Fibroblast of skin of left quadriceps (primary cell): ENCODE data around the gene SMARCC1.

Source experiments
- DNase-seq, 2 experiments: peaks; one replicate each; pipeline ENCODE4 v3.0.0-alpha.2; 2013; ENCODE audit warnings: low read depth in 2 of 2

SMARCC1 gene

DNA sequence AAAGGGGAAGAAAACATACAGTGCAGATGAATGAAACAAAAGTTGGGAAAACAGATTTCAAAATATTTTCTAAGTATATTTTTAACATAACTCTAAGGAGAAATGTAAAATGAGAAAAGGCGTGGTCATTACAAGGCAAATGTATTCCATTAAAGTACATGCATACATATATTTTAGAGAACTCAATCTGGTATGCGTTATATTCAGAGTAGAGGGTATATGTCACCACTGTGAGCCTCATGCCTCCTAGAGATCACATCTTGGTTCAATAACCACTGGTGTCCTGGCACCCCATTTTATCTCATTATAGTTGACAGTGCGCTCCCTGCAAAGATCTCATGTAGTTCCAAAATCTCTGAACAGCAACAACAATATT lies 77.5 kb downstream of the SMARCC1 start:
- DNase-seq = no peak

DNA sequence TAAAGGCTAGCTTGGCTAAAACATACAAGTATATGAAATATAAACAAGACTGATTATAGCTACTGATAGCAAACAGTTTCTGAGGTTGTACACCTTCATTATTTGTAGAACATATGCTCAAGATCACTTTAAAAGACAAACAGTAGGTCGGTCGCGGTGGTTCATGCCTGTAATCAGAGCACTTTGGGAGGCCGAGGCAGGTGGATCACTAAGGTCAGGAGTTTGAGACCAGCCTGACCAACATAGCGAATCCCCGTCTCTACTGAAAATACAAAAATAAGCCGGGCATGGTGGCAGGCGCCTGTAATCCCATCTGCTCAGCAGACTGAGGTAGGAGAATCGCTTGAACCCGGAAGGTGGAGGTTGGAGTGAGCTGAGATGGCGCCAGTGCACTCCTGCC lies 80.3 kb downstream of the SMARCC1 start:
- no peak for DNase-seq

DNA sequence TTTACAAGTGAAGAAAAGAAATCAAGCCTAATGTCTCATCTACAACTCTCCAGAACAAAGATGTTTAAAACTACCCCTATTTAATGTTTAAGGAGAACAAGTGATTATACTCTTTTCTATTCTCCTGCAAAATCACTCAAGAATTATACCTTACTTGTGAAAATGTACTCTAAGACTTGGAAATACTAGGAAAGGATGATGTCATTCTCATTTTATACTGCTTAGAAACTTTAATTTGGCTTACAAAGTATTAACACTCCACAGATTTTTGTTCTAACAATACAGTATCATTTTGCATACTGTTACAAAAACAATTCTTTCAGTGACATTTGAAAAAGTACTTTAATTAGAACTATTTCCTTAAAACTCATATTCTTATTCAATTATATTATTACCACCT lies 89.5 kb downstream of the SMARCC1 start:
- DNase-seq = no peak

DNA sequence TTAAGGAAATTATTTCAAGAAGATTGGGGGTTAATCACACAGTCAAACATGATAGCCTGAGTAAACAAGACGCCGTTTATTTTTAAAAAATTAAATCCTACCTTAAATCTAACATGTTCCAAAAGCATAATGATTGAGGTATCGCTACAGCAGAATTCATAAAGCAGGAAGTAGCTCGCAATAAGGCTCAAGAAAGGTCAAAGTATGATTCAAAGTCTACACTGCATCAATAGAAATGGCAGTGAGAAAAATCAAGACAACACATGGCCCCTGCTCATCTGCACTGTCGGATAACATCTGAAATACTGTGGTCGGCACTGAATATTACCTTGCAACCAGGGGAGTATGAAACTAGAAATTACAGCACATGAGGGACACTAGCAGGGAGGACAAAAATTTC lies 93.2 kb downstream of the SMARCC1 start:
- DNase-seq = no peak

DNA sequence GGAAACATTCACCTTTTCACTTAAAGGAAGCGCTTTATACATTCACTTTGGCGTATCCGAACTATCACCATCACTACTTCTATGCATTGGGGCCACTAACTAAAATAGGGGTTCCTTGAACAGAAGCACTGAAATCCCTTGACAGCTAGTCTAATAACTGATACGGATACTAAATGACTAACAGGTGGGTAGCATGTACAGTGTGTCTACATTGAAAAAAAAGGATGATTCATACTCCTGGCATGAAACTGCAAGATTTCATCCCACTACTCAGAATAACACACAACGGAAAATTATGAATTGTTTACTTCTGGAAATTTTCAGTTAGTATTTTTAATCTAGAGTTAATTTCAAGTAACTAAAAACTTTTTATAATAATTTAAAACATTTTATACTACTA lies 96.7 kb downstream of the SMARCC1 start:
- DNase-seq = no peak

DNA sequence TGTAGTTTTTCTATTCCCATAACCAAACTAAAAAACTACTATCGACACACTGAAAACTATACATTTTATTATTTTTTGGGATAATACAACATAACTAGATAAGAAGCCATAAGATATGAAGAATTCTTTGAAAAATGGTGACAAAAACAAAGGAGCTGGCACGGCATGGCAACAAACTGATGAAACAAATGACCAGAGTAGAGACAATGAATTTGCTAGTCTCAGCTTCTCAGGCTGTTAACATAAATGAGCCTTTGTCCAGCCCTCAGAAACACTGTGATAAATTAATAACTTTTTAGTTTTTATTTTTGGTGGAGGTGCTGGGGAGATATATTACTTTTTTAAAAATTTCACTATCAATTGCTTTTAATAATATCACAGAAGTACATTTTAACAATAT lies 100.7 kb downstream of the SMARCC1 start:
- DNase-seq = no peak

DNA sequence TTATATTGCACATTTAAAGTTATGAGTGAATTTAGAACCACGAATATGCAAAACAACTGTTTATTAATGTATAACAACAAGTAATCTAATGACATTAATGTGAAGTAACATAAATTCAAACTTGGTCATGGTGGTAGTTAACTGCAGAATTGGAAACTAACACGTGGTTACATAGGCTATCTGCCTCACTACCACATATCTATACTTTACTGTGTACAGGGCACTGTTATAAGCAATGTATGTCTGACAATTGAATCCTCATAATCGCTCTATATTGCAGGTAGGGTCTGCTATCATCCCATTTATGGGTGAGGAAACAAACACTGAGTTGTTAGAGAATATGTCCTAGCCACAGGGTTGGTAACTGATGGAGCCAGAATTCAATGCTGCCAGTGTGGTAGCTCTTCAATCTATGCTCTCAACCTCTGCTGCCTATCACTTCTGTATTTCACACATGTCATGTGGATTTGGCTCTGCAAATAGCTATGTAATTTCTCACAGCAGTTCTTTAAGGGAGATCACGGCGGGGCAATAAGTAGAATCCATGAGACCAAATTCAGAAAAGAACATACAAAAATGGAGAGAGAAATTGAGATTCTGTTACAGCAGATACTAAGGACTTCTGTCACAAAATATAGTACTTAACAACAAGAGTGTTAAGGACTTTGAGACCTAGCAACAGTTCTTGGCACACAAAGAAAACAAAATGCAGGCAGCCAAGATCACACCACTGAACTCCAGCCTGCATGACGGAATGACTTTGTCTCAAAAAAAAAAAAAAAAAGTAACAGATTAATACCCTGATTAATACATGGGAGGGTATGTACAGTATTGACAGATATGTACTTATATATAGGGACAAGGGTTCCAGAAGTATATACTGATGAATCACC lies 103.0 kb downstream of the SMARCC1 start:
- DNase-seq = no peak

DNA sequence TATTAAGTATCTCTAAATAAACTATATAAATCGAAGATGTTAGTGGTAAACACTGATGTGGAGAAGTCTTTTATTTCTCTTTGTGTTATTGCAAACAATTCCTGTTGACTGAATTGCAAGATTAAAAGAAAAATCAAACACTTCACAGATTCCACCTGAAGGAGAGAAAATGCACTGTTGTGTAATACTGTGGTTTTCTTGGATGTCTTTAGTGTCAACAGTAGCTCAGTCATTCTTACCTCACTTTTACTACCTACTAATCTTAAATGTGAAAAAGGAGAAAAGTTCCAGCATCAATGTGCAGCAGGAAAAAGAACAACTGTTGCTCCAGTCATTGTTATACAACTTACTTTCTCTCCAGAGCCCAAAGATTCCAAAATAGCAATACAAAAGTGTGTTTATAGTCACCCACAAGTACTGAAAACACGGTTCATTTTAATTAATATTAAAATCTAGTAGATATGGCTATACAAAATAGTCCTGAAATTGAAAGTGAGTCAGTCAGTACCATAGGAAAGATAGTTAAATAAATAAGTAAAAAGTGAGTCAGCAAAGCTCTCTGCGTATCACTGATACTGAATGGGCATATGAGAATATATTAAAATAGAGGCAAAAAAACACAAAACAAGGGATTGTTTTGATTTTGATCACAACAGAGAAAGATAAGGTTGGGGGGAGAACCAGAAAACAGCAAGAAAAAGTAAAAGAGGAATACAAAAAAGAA lies 112.5 kb downstream of the SMARCC1 start:
- no peak for DNase-seq

DNA sequence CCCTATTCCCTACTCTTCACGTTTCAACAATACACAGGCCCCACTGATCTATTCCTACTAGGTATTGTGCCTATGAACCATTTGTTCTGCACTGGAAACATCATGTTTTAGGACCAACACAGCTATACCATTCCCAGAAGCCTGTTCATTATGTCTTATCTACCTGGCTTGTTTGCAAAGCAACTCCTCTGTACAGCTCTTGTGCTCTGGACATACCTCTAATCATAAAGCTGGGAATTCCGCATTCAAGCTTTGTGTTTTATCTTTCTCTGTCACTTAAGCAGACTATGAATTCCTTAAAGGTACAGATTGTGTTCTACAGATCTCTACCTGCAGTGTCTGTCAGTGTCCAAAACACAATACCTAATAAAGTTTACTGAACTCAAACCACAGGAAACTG lies 115.6 kb downstream of the SMARCC1 start:
- no peak for DNase-seq

DNA sequence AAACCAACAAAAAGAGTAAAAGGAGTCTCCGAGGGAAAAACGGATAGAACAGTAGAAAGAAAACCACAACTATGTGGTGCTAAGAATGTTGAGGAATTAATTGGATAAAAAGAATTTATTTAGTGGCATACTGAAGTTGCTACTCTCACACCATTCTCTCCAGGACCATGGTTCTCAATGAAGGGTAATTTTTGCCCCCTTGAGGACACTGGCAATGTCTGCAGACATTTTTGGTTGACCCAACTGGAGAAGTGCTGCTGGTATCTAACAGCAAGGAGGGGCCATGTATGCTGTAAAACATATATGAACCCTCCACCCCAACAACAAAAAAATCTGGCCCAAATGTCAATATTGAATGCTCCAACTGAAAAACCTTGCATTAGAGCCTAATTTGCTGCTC lies 117.2 kb downstream of the SMARCC1 start:
- DNase-seq = no peak

DNA sequence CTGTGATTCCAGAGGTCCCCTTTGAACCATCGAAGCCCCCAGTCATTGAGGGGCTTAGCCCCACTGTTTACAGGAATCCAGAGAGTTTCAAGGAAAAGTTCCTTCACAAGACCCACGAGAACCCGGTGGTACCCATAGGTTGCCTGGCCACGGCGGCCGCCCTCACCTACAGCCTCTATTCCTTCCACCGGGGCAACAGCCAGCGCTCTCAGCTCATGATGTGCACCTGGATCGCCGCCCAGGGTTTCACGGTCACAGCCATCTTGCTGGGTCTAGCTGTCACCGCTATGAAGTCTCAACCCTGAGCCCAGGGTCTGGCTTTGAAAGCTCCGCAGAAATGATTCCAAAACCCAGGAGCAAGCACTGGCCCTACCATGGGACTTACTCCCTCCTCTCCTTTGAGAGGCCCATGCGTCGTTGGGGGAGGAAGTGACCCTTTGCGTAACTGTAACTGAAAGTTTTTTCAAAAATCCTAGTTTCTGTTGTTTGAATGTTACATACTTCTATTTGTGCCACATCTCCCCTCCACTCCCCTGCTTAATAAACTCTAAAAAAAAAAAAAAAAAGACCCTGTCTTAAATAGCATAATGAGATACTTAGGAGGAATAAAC lies 118.0 kb downstream of the SMARCC1 start:
- DNase-seq = no peak

DNA sequence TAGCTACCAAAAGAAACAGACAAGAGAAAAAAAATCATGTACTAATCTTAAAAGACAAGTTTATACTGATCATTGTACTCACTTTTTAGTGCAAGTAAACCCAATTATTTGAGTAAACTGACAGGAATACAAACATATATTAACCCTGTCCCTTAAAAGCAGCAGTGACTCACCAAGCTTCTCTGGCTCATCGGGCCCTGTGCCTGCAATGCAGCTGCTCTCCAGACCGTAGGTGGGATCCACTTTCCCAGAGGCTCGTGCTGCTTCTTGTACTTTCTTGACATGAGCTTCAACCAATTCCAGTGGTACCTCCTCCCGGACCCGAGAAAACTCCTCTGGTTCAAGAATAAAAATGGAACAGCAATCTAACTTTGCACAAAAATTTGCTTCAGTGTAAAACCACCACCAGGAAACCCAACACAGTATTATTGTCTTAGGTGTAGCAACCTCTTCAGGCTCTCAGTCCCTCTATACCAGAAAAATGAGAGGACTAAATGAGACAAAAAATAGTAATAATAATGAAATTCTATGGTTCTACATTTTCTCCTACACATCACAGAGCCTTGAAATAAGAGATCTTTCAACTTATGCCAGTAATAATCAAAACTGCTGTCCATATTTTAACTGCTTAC lies 120.5 kb downstream of the SMARCC1 start:
- DNase-seq = no peak

DNA sequence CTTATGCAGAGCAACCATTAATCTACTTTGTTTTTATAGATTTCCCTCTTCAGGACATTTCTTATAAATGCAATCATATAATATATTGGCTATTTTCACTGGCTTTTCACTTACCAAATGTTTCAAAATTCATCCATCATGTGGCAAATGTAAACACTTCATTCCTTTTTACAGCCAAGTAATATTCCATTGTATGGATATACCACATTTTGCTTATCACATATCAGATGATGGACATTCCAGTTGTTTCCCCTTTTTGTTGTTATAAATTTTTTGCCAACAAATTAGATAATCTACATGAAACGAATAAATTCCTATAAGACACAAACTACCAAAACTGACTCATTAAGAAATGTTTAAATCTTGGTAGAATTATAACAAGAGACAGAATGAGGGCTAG lies 123.2 kb downstream of the SMARCC1 start:
- no peak for DNase-seq

DNA sequence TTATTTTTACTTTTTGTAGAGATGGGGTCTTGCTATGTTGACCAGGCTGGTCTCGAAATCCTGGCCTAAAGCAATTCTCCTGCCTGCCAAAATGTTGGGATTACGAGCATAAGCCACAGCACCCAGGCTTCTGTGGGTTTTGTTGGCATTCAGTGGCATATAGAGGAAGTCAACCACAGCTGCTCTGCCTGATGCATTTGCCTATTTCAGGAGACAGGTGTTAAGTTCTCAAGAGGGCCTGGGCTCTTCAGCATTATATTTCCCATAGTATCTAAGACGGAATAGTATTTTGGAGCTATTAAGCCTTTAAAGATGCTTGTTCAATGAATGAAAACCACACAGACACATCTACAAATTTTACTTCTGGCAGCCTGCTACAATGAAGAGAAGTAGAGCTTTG lies 129.6 kb downstream of the SMARCC1 start:
- no peak for DNase-seq

DNA sequence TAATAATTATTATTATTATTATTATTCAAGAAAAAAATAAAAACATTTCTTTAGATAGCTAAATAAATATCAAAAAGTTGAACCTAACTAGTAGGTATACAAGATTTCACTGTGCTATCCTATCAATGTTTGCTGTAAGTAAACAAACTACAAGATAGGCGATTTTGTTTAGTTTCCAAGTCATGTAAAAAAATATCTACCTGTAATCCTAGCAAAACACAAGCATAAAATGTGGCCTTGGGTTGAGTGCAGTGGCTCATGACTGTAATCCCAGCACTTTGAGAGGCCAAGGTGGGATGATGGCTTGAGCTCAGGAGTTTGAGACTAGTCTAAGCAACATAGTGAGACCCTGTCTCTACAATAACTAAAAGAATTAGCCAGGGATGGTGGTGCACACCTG lies 131.4 kb downstream of the SMARCC1 start:
- no peak for DNase-seq

DNA sequence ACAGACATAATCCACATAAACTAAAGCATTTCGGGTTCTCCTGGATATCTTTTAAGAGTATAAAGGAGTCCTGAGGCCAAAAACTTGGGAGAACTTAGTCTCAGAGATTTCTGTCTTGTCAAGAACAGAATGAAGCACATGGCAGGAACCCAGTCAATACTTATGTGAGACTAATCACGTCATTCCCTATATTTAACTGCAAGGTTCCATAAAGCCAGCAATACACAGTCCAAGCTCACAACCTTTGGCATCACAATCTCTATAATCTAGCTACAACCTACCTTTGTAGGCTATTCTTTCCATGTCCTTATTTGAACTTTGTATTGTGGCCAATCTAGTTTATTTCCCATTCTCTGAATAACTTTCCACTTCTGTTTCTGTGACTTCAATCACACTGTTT lies 134.1 kb downstream of the SMARCC1 start:
- no peak for DNase-seq

DNA sequence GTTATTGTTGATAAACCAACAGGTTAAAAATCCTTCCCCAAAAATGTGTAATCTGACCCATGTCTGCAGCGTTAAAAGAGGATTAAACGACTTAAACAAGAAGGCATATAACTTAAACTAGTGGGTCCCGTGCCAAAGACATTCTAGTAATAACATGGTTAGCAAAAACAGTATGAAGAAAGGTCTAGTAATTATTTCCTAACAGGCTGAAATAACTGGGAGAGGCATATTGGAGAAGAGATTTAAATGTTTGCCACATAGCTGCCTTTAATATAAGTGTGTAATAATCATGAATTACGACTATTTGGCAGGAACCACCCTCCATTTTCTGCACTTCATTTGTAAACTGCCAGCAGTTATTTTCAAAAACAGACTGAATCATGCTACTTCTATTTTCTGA lies 135.3 kb downstream of the SMARCC1 start:
- DNase-seq = peak; percentile 58 to 68

DNA sequence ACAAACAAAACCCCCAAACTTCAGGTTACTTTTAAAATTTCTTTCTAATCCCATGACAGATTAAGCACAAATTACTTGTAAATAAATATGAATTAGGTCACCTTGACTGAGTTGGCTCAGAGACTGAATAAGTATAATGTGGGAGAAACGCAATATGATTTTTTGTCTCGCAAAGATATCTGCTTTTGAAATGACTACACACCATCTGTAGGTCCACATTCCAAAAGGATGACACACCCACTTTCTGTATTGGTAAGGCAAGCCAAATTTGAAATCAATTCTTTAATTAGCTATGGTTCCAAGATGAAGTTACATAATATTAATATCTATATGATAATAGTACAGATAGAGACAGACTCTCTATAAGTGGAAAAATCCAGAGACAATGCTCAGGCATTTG lies 136.1 kb downstream of the SMARCC1 start:
- DNase-seq = no peak

DNA sequence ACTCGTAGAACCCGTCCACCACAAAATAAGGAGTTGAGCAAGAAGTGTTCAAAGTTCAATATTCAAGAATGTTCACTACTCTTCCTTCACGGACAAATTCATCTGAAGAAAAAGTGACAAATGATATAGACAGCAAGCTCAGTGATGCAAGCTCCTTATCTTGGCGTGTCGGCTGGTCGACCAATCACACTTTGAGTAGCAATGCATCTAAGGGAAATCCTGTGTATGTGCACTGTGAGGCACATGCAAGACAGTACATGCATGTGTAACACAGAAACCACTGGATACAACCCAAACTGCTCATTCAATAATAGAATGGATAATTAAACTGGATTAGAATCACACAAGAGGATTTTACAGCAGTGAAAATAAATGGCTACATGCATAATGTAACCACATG lies 138.6 kb downstream of the SMARCC1 start:
- DNase-seq = no peak

DNA sequence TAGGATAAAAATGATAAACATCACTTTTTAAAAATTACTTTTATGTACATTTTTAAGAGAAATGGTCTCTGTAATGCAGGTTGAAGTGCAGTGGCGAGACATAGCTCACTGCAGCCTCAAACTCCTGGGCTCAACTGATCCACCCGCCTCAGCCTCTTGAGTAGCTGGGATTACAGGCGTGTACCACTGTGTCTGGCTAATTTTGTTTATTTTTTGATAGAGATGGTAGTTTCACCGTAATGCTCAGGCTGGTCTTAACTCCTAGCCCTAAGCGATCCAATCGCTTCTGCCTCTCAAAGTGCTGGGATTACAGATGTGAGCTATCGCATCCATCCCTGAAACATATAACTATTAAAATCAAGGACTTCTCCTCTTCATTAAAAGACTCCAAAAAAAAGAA lies 140.0 kb downstream of the SMARCC1 start:
- no peak for DNase-seq

DNA sequence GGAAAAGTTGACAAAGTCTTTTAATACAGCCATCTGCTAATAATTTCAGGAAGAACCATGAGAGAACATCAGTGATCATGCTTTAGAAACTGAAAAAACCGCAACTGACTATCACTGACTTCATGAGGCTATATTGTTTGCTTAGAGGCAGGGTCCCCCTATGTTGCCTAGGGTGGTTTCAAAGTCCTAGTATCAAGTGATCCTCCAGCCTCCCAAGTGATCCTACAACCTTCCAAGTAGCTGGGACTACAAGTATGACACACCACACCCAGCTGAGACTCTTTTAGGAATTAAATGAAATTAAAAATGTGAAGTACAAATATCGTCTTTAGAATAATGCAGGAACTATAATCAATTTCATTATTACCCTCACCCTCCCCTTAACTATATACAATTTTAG lies 144.8 kb downstream of the SMARCC1 start:
- DNase-seq = no peak

DNA sequence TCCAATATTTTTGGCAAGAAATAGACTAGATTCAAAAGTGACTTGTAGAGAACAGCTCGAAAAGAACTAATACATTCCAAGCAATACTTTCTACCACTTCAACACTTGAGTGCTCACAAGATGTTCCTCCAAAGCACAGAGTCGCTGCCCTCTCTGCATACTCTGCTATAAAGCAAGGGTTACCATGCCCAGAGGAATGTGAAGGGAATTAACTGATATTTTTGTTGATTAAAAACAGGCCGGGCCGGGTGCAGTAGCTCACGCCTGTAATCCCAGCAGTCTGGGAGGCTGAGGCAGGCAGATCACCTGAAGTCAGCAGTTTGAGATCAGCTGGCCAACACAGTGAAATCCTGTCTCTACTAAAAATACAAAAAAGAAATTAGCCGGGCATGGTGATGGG lies 145.5 kb downstream of the SMARCC1 start:
- no peak for DNase-seq

DNA sequence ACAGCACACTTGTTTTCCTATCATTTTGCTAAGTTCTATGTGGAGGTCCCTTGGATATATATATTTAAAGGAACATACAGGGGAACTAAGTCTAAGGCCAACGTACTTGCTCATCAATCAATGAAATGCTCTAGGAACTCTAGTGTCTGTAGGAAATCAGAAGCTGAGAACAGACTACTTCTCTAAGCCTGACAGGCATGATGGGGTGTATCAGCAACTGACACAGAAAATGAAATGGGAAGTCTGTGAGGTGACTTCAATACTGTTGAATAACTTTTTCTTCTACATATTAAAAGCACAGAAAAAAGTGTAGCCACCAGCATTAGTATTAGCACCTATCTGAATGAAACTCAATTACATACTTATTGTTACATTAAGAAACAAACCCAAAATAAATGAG lies 146.2 kb downstream of the SMARCC1 start:
- DNase-seq = no peak
